ENCODE data around the gene PCDHGB7. TPM values are rescaled to one million over a fixed set of nuclear protein-coding genes. Genes with fewer than 3 reads are reported as not detected.
"Not testable (repeated sequence)": the region's sequence is repeated elsewhere in the genome, so short reads cannot be mapped to it uniquely, and the experiment has no call there.

PCDHGB7 gene
- total and polyA plus RNA-seq, 7 experiments from 2014 or later = 0.11 to 0.16 (median 0.13) TPM; not detected in 4

- H3K27ac Mint-ChIP-seq = peak within 1 kb of the TSS in 4 of 9 donors; percentile 5 to 79 (median 35)
These were observed 9.5 kb upstream of the PCDHGB7 start, which contains the start of gene PCDHGB6 for GRCh38 chr5:141407790-141408505. PCDHGB6 (plus strand) TSS chr5:141408021; CDS start chr5:141408203, 182 bp downstream.

GRCh38 chr5:141409598-141410306 lies 7.7 kb upstream of the PCDHGB7 start:
- ATAC-seq = no peak
- no peaks in the 10 kb centered on the region for H3K36me3 ChIP-seq (ENCODE audit: control insufficient read depth in 2 of 3, insufficient read depth in 3 of 3, low read length in 3 of 3)
- H3K36me3 Mint-ChIP-seq = peaks cover 7 to 33% (median 16%) of the 10 kb centered on the region in 5 donors
- no peak overlapping the region for H3K27ac ChIP-seq (ENCODE audit: low read depth, low read length)
- peaks cover 61 to 82% (median 78%) of the 10 kb centered on the region in 5 donors for H3K27me3 Mint-ChIP-seq
- peaks cover 7 to 24% (median 14%) of the 10 kb centered on the region in 7 donors for H3K4me1 Mint-ChIP-seq
- no peak overlapping the region for H3K4me3 ChIP-seq (ENCODE audit: low read length)
- H3K9me3 ChIP-seq (ENCODE audit: control insufficient read depth in 2 of 3, low read length in 3 of 3) = peaks cover 0 to 31% (median 0%) of the 10 kb centered on the region in 3 experiments
- peaks cover 0 to 5% of the 10 kb centered on the region in 2 donors for H3K4me1 ChIP-seq (ENCODE audit: control insufficient read depth in 2 of 2, insufficient read depth in 2 of 2, low read length in 2 of 2)
- intact Hi-C loops (cut with micrococcal nuclease) = loop anchor here in 1 of 2 donors (5.0 to 10.0 kb wide), 2 partner anchors 87 to 465 kb away; partner anchors contain the start of genes PCDH1 and TAF7
- peak overlapping the region in 4 of 9 donors; percentile 19 to 80 (median 59) for H3K27ac Mint-ChIP-seq
- peaks cover 16 to 24% of the 10 kb centered on the region in 2 donors for H3K27me3 ChIP-seq (ENCODE audit: control insufficient read depth in 2 of 2, insufficient read depth in 2 of 2, low read length in 2 of 2)
- peak overlapping the region in 1 of 10 donors; percentile 6 for H3K4me3 Mint-ChIP-seq
- CTCF ChIA-PET = no interaction called here
- POLR2A ChIA-PET = no interaction called here
- no peak for DNase-seq
- peaks cover 14 to 82% (median 45%) of the 10 kb centered on the region in 11 donors for H3K9me3 Mint-ChIP-seq

More at GRCh38 chr5:141407790-141408505, 9.5 kb upstream of the PCDHGB7 start, which contains the start of gene PCDHGB6:
- H3K9me3 ChIP-seq (ENCODE audit: control insufficient read depth in 2 of 3, low read length in 3 of 3) = peaks cover 0 to 33% (median 0%) of the 10 kb centered on the region in 3 experiments
- peaks cover 10 to 82% (median 47%) of the 10 kb centered on the region in 11 donors for H3K9me3 Mint-ChIP-seq
- H3K36me3 Mint-ChIP-seq = peaks cover 7 to 32% (median 12%) of the 10 kb centered on the region in 5 donors
- intact Hi-C loops (cut with micrococcal nuclease); H3K4me3 ChIP-seq (ENCODE audit: low read length); H3K27ac ChIP-seq (ENCODE audit: low read depth, low read length); H3K4me1 ChIP-seq (ENCODE audit: control insufficient read depth in 2 of 2, insufficient read depth in 2 of 2, low read length in 2 of 2); H3K36me3 ChIP-seq (ENCODE audit: control insufficient read depth in 2 of 3, insufficient read depth in 3 of 3, low read length in 3 of 3); CTCF ChIA-PET: not testable (repeated sequence)
- peak; percentile 71 for ATAC-seq
- peaks cover 54 to 80% (median 76%) of the 10 kb centered on the region in 5 donors for H3K27me3 Mint-ChIP-seq
- POLR2A ChIA-PET = interaction anchor here (0.5 kb wide), 1 partner anchor 155 kb away, joined by 5 read pairs; no protein-coding TSS in a partner anchor
- peak within 1 kb of the TSS in 9 of 10 donors; percentile 33 to 80 (median 66) for H3K4me3 Mint-ChIP-seq
- H3K27me3 ChIP-seq (ENCODE audit: control insufficient read depth in 2 of 2, insufficient read depth in 2 of 2, low read length in 2 of 2) = peaks cover 10 to 20% of the 10 kb centered on the region in 2 donors
- peaks cover 2 to 14% (median 4%) of the 10 kb centered on the region in 7 donors for H3K4me1 Mint-ChIP-seq
- DNase-seq = peak in 3 of 9 donors; percentile 27 to 34 (median 34)

GRCh38 chr5:141411575-141411974 lies 5.9 kb upstream of the PCDHGB7 start:
- H3K4me1 Mint-ChIP-seq = peaks cover 11 to 30% (median 19%) of the 10 kb centered on the region in 7 donors
- H3K4me3 ChIP-seq (ENCODE audit: low read length) = no peak overlapping the region
- H3K27ac Mint-ChIP-seq = no peak overlapping the region
- CTCF ChIA-PET = interaction anchor here (3.2 kb wide), 1 partner anchor 152 kb away, joined by 17 read pairs; no protein-coding TSS in a partner anchor
- POLR2A ChIA-PET = no interaction called here
- peaks cover 22% of the 10 kb centered on the region in 2 donors for H3K27me3 ChIP-seq (ENCODE audit: control insufficient read depth in 2 of 2, insufficient read depth in 2 of 2, low read length in 2 of 2)
- H3K9me3 ChIP-seq (ENCODE audit: control insufficient read depth in 2 of 3, low read length in 3 of 3) = peaks cover 0 to 31% (median 0%) of the 10 kb centered on the region in 3 experiments
- H3K4me1 ChIP-seq (ENCODE audit: control insufficient read depth in 2 of 2, insufficient read depth in 2 of 2, low read length in 2 of 2) = peaks cover 0 to 5% of the 10 kb centered on the region in 2 donors
- intact Hi-C loops (cut with micrococcal nuclease) = loop anchor here in 1 of 2 donors (5.0 to 10.0 kb wide), 2 partner anchors 89 to 463 kb away; partner anchors contain the start of genes PCDH1 and TAF7
- H3K4me3 Mint-ChIP-seq = no peak overlapping the region
- DNase-seq = no peak
- peaks cover 68 to 81% (median 75%) of the 10 kb centered on the region in 5 donors for H3K27me3 Mint-ChIP-seq
- H3K36me3 Mint-ChIP-seq = peaks cover 4 to 33% (median 16%) of the 10 kb centered on the region in 5 donors
- no peak for ATAC-seq
- H3K36me3 ChIP-seq (ENCODE audit: control insufficient read depth in 2 of 3, insufficient read depth in 3 of 3, low read length in 3 of 3) = no peaks in the 10 kb centered on the region
- peaks cover 14 to 80% (median 50%) of the 10 kb centered on the region in 11 donors for H3K9me3 Mint-ChIP-seq
- no peak overlapping the region for H3K27ac ChIP-seq (ENCODE audit: low read depth, low read length)

- peaks cover 69 to 80% (median 75%) of the 10 kb centered on the region in 5 donors for H3K27me3 Mint-ChIP-seq
- H3K9me3 Mint-ChIP-seq = peaks cover 11 to 77% (median 49%) of the 10 kb centered on the region in 11 donors
- Histone ChIP-seq H3K4me3 (ENCODE audit: low read length) (peak within 1 kb of the TSS; percentile 73), H3K27ac (ENCODE audit: low read depth, low read length) (no peak within 1 kb of the TSS), H3K4me1 (ENCODE audit: control insufficient read depth in 2 of 2, insufficient read depth in 2 of 2, low read length in 2 of 2) (peaks cover 0 to 5% of the 10 kb centered on the region in 2 donors), H3K27me3 (ENCODE audit: control insufficient read depth in 2 of 2, insufficient read depth in 2 of 2, low read length in 2 of 2) (peaks cover 23% of the 10 kb centered on the region in 2 donors), H3K36me3 (ENCODE audit: control insufficient read depth in 2 of 3, insufficient read depth in 3 of 3, low read length in 3 of 3) (no peaks in the 10 kb centered on the region), H3K9me3 (ENCODE audit: control insufficient read depth in 2 of 3, low read length in 3 of 3) (peaks cover 0 to 32% (median 0%) of the 10 kb centered on the region in 3 experiments)
- ChIA-PET CTCF (interaction anchor here (0.6 to 3.2 kb wide), 10 partner anchors 17 to 154 kb away, joined by 3 to 17 read pairs (median 4); partner anchors contain the start of gene PCDHGA12), POLR2A (no interaction called here)
- ATAC-seq = peak; percentile 84
- peak within 1 kb of the TSS in 2 of 9 donors; percentile 54 to 56 for H3K27ac Mint-ChIP-seq
- intact Hi-C loops (cut with micrococcal nuclease) = loop anchor here (1.0 to 10.0 kb wide), 7 partner anchors 91 to 462 kb away; partner anchors contain the start of genes TAF7 (in 2 of the 2) and PCDH1 (in 1 of the 2)
- H3K4me3 Mint-ChIP-seq = peak within 1 kb of the TSS; percentile 83 to 92 (median 87)
- DNase-seq = peak in 7 of 9 donors; percentile 38 to 66 (median 52)
- H3K4me1 Mint-ChIP-seq = peaks cover 13 to 27% (median 19%) of the 10 kb centered on the region in 7 donors
- peaks cover 4 to 36% (median 19%) of the 10 kb centered on the region in 5 donors for H3K36me3 Mint-ChIP-seq
These were observed 4.5 kb upstream of the PCDHGB7 start, which contains the start of gene PCDHGA10 for GRCh38 chr5:141412854-141413539. PCDHGA10 (plus strand) TSS chr5:141412987; CDS start chr5:141413176, 189 bp downstream.

- ATAC-seq (no peak), DNase-seq (no peak)
- Mint-ChIP-seq H3K9me3 (peaks cover 13 to 77% (median 49%) of the 10 kb centered on the region in 11 donors), H3K4me3 (peak overlapping the region; percentile 83 to 92 (median 87)), H3K4me1 (peaks cover 16 to 26% (median 19%) of the 10 kb centered on the region in 7 donors), H3K27ac (peak overlapping the region in 2 of 9 donors; percentile 54 to 56), H3K36me3 (peaks cover 4 to 39% (median 16%) of the 10 kb centered on the region in 5 donors), H3K27me3 (peaks cover 69 to 81% (median 75%) of the 10 kb centered on the region in 5 donors)
- intact Hi-C loops (cut with micrococcal nuclease) = loop anchor here (1.0 to 10.0 kb wide), 6 partner anchors 91 to 461 kb away; partner anchors contain the start of genes TAF7 (in 2 of the 2) and PCDH1 (in 1 of the 2)
- no peaks in the 10 kb centered on the region for H3K36me3 ChIP-seq (ENCODE audit: control insufficient read depth in 2 of 3, insufficient read depth in 3 of 3, low read length in 3 of 3)
- peaks cover 0 to 5% of the 10 kb centered on the region in 2 donors for H3K4me1 ChIP-seq (ENCODE audit: control insufficient read depth in 2 of 2, insufficient read depth in 2 of 2, low read length in 2 of 2)
- peaks cover 0 to 33% (median 6%) of the 10 kb centered on the region in 3 experiments for H3K9me3 ChIP-seq (ENCODE audit: control insufficient read depth in 2 of 3, low read length in 3 of 3)
- H3K27me3 ChIP-seq (ENCODE audit: control insufficient read depth in 2 of 2, insufficient read depth in 2 of 2, low read length in 2 of 2) = peaks cover 23 to 27% of the 10 kb centered on the region in 2 donors
- H3K27ac ChIP-seq (ENCODE audit: low read depth, low read length) = no peak overlapping the region
- CTCF ChIA-PET = interaction anchor here (0.8 to 3.2 kb wide), 6 partner anchors 99 to 153 kb away, joined by 3 to 17 read pairs (median 4); no protein-coding TSS in a partner anchor
- POLR2A ChIA-PET = no interaction called here
- peak overlapping the region; percentile 73 for H3K4me3 ChIP-seq (ENCODE audit: low read length)
These were observed 3.9 kb upstream of the PCDHGB7 start for GRCh38 chr5:141413540-141414069.

All from naive thymus-derived CD4-positive, alpha-beta T cell (primary cell).